ENCODE data around the gene RGS5.

The RGS5 gene

DNA sequence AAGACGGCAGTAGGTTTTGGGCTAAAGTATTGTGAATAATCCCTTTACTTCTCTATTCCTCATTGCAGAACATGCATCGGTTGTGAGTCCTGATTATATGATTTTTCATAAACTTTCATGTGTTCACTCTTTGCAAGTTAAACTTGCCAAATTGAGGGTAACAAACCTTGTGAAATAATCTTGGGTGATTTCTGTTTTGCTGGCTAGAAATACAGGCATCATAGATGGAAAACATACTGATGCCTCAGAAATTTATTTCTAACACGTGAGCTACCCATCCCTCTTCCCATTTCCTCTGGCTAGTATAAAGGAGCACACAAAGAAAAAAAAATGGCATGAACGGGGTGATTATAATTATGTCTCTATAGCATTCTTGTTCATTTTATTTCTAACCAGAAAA, 39.6 kb downstream of the RGS5 start:
- TF ChIP-seq, protein P1, sequence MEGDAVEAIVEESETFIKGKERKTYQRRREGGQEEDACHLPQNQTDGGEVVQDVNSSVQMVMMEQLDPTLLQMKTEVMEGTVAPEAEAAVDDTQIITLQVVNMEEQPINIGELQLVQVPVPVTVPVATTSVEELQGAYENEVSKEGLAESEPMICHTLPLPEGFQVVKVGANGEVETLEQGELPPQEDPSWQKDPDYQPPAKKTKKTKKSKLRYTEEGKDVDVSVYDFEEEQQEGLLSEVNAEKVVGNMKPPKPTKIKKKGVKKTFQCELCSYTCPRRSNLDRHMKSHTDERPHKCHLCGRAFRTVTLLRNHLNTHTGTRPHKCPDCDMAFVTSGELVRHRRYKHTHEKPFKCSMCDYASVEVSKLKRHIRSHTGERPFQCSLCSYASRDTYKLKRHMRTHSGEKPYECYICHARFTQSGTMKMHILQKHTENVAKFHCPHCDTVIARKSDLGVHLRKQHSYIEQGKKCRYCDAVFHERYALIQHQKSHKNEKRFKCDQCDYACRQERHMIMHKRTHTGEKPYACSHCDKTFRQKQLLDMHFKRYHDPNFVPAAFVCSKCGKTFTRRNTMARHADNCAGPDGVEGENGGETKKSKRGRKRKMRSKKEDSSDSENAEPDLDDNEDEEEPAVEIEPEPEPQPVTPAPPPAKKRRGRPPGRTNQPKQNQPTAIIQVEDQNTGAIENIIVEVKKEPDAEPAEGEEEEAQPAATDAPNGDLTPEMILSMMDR (IDR thresholded peaks at IDR 0.05): no peak
- no peak for TF ChIP-seq ZFX (IDR thresholded peaks at IDR 0.05; ENCODE audit: borderline replicate concordance)

DNA sequence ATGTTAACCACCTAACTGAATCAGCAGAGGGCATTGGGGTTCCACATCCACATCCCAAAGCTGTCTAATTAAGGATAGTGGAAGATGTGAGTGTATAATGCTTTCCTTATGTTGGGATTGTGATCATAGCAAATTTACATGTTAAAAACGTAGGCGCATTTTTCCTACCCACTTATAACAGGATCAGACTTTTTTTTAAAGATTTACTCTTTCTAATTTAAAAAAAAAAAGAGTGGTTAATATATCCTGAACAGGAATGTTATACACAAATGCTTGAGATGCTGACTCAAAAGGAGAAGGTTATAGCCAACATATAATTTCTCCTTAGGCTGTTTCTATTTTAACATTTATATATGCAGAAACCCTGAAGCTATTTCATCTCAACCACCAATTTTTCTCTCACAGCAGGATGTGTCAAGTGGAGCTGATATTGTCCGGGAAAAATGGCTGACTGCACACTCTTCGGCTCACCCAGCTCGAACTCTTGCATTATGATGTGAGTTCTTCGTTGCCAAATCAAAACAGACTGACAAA, 40.3 kb downstream of the RGS5 start:
- H3K27ac ChIP-seq: no peak overlapping the region
- TF ChIP-seq, protein P1 (IDR thresholded peaks at IDR 0.05): no peak
- no peak for TF ChIP-seq ZFX (IDR thresholded peaks at IDR 0.05; ENCODE audit: borderline replicate concordance)

More for the DNA sequence above, 39.6 kb downstream of the RGS5 start:
- no peak overlapping the region for H3K27ac ChIP-seq

DNA sequence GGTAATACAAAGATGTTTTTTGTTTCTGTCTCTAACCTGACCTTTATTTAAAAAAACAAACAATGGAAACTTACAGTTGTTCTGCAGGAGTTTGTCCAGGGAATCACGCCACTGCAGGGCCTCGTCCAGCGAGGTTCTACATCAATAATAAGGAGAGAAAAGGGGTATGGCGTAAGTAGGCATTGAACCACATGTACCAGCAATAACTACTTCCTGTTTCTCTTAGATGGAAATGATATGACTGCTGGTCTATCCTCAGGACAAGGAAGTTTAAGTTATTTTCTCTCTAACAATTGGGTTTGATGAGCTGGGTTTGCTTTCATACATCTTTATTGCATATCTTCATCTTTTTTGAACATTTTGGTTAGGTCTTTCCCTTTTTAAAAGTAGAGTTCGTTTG, 40.9 kb downstream of the RGS5 start:
- H3K27ac ChIP-seq: no peak overlapping the region
- TF ChIP-seq, protein P1 (IDR thresholded peaks at IDR 0.05): no peak
- TF ChIP-seq ZFX (IDR thresholded peaks at IDR 0.05; ENCODE audit: borderline replicate concordance): no peak

DNA sequence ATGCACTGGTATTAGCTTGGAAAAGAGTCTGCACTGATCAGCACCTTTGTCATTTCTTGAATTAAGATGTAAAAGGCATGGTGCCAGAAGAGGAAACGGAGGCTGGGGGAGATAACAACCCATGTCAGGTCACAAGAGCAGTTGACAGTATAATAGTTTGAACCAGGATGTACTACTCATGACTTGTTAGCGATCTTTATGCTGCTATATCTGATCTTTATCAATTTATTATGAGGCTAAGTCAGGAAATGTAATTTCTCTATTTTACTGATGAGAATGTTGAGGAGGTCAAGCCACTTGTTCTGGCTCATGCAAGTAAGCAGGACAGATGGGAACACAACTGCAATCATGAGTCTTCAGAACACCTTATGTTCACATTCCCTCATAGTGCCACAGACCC, 41.4 kb downstream of the RGS5 start:
- no peak overlapping the region for H3K27ac ChIP-seq
- TF ChIP-seq ZFX (IDR thresholded peaks at IDR 0.05; ENCODE audit: borderline replicate concordance): no peak
- TF ChIP-seq, protein P1 (IDR thresholded peaks at IDR 0.05): no peak

DNA sequence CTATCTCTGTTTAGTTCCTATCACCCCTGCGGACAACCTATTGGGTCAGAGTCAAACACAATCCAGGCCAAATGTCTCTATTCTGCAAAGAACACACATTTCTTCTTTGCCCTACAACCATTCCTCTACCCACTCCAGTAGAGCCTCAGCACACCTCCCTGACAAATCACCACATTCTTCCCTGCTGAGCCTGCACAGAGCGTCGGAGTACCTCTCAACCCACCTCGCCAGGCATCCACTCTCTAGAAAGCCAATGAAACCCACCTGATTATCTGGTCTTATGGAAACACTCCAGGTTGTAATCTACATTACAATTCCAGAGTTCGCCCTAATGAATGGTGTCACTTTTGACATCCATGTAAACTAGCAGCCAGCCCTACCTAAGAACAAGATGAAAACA, 47.1 kb downstream of the RGS5 start:
- H3K27ac ChIP-seq: no peak overlapping the region
- TF ChIP-seq ZFX (IDR thresholded peaks at IDR 0.05; ENCODE audit: borderline replicate concordance): no peak
- TF ChIP-seq, protein P1 (IDR thresholded peaks at IDR 0.05): no peak

DNA sequence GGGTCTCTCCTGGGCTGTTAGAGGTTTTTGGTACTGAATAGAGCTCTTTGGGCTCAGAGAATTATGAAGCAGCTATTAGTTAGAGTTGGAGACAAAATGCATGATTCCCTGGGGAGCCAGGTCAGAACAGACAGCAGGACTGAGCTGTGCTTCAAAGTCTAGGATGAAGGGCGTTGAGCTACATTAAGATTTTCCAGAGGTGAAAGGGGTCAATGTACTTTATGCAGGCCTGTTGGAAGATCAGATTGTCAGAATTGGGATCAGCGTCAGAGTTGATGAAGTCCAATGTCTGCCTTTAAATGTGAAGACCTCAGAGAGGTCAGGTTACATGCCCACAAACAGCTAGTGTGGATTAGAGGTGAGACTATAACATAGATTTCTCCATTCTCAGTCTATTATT, 53.8 kb downstream of the RGS5 start:
- TF ChIP-seq ZFX (IDR thresholded peaks at IDR 0.05; ENCODE audit: borderline replicate concordance): no peak
- TF ChIP-seq, protein P1 (IDR thresholded peaks at IDR 0.05): no peak
- H3K27ac ChIP-seq: no peak overlapping the region

DNA sequence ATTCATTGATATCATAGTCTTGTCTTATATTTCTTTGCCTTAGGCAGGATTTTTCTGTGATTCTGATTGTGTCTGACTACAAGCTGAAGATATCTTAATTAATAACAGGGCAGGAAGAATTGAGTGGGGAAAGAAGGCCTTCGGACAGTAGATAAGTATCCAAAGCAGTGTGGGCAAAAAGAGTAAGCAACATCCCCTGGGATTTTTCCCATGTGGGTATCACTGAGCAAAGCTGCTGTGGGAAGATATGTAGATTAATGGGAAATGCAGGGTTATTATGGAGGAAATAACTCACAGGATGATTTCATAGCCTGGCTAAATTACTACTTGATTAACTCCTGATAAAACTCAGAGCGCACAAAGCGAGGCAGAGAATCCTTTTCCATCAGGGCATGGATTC, 55.7 kb downstream of the RGS5 start:
- TF ChIP-seq, protein P1 (IDR thresholded peaks at IDR 0.05): no peak
- no peak for TF ChIP-seq ZFX (IDR thresholded peaks at IDR 0.05; ENCODE audit: borderline replicate concordance)
- no peak overlapping the region for H3K27ac ChIP-seq

Data from 22Rv1 (cell line).